SK-N-MC (cell line): Measurements from ENCODE around the gene LRRC53.

Source experiments
- EZH2 ChIP-seq: fragments of 200-600 bp; sonication (generic); IDR thresholded peaks from one replicate; pipeline ENCODE4 v1.6.1; 2017; ENCODE audit warnings: antibody characterized with exemption
- POLR2AphosphoS5 ChIP-seq: IDR thresholded peaks from 2 replicates; pipeline ENCODE4 v1.6.1; 2012; ENCODE audit warnings: mild to moderate bottlenecking, low read depth, low read length, borderline replicate concordance

DNA sequence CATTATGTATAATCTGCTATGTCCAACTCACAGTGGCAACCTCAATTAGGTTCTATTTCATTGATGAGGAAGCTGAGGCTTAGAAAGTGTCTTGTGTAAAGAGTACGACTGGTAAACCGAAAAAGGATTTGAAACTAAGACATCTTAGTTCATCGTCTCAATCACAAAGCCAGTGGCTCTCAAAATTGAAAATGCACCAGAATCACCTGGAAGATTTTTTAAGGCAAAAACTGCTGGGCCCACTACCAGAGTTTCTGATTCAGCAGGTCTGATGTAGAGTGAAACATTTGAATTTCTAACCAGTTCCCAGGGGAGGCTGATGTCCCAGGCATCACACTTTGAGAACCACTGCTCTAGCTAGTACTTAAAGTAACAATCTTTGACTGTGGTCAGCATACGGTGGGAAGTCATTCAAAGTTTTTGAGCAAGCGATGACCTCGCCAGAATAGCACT, 5.2 kb upstream of the LRRC53 start:
- TF ChIP-seq POLR2AphosphoS5 = no peak
- TF ChIP-seq EZH2 = no peak
